Immature natural killer cell (primary cell): ENCODE measurements around the gene GLI1. TPM values are rescaled to one million over a fixed set of nuclear protein-coding genes. Genes with fewer than 3 reads are reported as not detected.
"Not testable (repeated sequence)": the region's sequence is repeated elsewhere in the genome, so short reads cannot be mapped to it uniquely, and the experiment has no call there.

Experiments
- DNase-seq, 3 donors: peaks; one replicate each; pipeline ENCODE4 v3.0.0; 2022; ENCODE audit warnings: mixed read lengths in 1 of 3
- H3K27ac Mint-ChIP-seq, 6 donors: one replicate each; pipeline ENCODE4 v1.8.0; 2020; ENCODE audit warnings: mixed read lengths in 6 of 6, mild to moderate bottlenecking in 5 of 6, inconsistent platforms in 4 of 6, moderate library complexity in 3 of 6
- H3K27me3 Mint-ChIP-seq, 3 donors: one replicate each; pipeline ENCODE4 v1.8.0; 2020 to 2021; ENCODE audit warnings: low read depth in 3 of 3, mild to moderate bottlenecking in 3 of 3, mixed read lengths in 3 of 3, moderate library complexity in 3 of 3, inconsistent platforms in 1 of 3
- H3K36me3 Mint-ChIP-seq, 3 donors: one replicate each; pipeline ENCODE4 v1.8.0; 2020; ENCODE audit warnings: mixed read lengths in 3 of 3, inconsistent platforms in 2 of 3, mild to moderate bottlenecking in 2 of 3
- H3K4me1 Mint-ChIP-seq, 2 donors: one replicate each; pipeline ENCODE4 v1.8.0; 2020; ENCODE audit warnings: inconsistent platforms in 2 of 2, mild to moderate bottlenecking in 2 of 2, mixed read lengths in 2 of 2, moderate library complexity in 1 of 2
- H3K4me3 Mint-ChIP-seq, 5 donors: one replicate each; pipeline ENCODE4 v1.8.0; 2020; ENCODE audit warnings: mild to moderate bottlenecking in 5 of 5, mixed read lengths in 5 of 5, inconsistent platforms in 3 of 5, moderate library complexity in 3 of 5
- H3K9me3 Mint-ChIP-seq, 6 donors: one replicate each; pipeline ENCODE4 v1.8.0; 2020; ENCODE audit warnings: mild to moderate bottlenecking in 6 of 6, mixed read lengths in 6 of 6, inconsistent platforms in 4 of 6, moderate library complexity in 3 of 6
- polyA plus RNA-seq, 3 donors: library from polyadenylated mRNA; unstranded; fragments of 300-500 nt; fragmentation: Illumina TruSeq; gene quantifications; one replicate each; pipeline ENCODE4 v1.2.3, GENCODE V29; 2021

Gene GLI1
- polyA plus RNA-seq, 3 donors from 2014 or later = 0.33 to 0.40 TPM; not detected in 1

DNA sequence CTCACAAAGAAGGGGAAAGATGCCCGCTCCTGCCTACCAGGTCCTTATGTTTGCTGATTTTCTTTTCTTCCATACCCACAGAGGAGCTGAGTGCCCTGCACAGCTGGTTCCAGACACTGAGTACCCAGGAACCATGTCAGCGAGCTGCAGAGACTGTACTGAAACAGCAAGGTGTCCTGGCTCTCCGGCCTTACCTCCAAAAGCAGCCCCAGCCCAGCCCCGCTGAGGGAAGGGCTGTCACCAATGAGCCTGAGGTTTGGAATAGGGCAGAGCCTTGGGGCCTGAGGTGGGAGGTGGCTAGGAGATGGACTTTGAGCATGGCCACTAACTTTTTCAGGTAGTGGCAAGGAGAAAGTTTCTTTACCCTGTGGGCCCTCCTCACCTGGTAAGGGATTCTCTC lies 30.5 kb downstream of the GLI1 start:
- Mint-ChIP-seq H3K27ac (peak overlapping the region in 2 of 6 donors; percentile 22 to 23), H3K9me3 (no peaks in the 10 kb centered on the region), H3K4me3 (no peak overlapping the region), H3K27me3 (peaks cover 6 to 13% (median 9%) of the 10 kb centered on the region in 3 donors), H3K36me3 (peaks cover 7 to 32% (median 15%) of the 10 kb centered on the region in 3 donors), H3K4me1 (peaks cover 30 to 35% of the 10 kb centered on the region in 2 donors)
- no peak for DNase-seq

DNA sequence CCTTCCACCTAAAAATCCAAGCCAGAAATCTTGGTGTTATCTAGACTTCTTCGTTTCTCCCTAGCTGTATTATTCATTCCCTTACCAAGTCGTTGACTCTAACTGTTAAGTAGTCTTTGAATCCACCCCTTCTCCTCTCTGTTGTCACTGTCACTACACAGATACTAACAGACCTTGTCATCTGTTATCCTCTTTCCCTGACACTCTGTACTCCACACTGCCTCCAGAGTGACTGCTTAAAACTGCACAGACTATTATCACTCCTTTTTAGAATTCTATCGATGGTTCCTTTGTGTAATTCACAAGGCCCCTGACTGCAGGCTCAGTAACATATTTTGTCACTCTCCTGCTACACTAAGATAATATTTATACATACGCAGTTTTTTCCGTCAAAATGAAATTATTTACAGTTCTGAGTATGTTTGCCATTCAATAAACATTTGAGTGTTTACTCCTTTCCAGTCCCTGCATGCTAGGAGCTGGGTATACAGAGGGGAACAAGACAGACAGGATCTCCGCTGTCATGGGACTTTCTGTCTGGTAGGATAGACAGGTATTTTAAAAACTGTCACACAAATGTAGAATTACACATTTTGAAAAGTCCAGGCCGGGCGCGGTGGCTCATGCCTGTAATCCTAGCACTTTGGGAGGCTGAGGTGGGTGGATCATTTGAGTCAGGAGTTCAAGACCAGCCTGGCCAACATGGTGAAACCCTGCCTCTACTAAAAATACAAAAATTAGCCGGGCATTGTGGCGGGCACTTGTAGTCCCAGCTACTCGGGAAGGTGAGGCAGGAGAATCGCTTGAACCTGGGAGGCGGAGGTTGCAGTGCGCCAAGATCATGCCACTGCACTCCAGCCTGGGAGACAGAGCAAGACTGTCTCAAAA lies 32.1 kb downstream of the GLI1 start:
- Mint-ChIP-seq H3K4me3 (peak overlapping the region in 3 of 5 donors; percentile 1 to 9 (median 1)), H3K9me3 (no peaks in the 10 kb centered on the region), H3K36me3 (peaks cover 7 to 32% (median 15%) of the 10 kb centered on the region in 3 donors), H3K27ac (peak overlapping the region; percentile 3 to 88 (median 31)), H3K27me3 (peaks cover 6 to 13% (median 7%) of the 10 kb centered on the region in 3 donors), H3K4me1 (peaks cover 30 to 35% of the 10 kb centered on the region in 2 donors)
- DNase-seq = no peak

DNA sequence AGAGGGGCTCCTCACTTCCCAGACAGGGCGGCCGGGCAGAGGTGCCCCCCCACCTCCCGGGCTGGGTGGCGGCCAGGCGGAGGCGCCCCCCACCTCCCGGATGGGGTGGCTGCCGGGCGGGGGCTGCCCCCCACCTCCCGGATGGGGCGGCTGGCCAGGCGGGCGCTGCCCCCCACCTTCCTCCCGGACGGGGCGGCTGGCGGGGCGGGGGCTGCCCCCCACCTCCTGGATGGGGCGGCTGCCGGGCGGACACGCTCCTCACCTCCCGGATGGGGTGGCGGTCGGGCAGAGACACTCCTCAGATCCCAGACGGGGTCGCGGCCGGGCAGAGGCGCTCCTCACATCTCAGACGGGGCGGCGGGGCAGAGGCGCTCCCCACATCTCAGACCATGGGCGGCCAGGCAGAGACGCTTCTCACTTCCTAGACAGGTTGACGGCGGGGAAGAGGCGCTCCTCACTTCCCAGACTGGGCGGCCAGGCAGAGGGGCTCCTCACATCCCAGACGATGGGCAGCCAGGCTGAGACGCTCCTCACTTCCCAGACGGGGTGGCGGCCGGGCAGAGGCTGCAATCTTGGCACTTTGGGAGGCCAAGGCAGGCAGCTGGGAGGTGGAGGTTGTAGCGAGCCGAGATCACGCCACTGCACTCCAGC lies 35.6 kb downstream of the GLI1 start:
- DNase-seq, H3K9me3 Mint-ChIP-seq, H3K27me3 Mint-ChIP-seq, H3K4me3 Mint-ChIP-seq: not testable (repeated sequence)
- H3K4me1 Mint-ChIP-seq = peaks cover 8 to 10% of the 10 kb centered on the region in 2 donors
- H3K27ac Mint-ChIP-seq = peak overlapping the region in 1 of 6 donors; percentile 11
- H3K36me3 Mint-ChIP-seq = peaks cover 24 to 52% (median 27%) of the 10 kb centered on the region in 3 donors

DNA sequence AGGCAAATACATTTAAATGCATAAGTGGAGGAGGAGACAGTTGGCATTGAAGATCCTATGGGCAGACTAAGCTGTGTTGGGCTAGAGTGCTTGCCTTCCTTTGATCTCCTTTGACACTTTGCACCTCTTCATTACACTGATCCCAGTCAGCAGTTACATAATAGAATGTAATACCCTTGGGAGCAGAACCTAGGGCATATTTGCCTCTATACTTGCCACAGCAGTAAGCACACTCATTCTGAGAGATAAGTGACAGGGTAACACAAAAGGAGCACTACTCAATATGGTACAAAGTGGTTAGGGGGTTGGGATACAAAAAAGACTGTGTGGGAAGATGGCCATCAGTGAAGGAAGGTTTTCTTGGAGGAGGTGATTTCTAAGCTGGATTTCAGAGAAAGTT lies 37.2 kb downstream of the GLI1 start:
- H3K4me3 Mint-ChIP-seq = no peak overlapping the region
- DNase-seq = no peak
- no peaks in the 10 kb centered on the region for H3K9me3 Mint-ChIP-seq
- peak overlapping the region in 2 of 6 donors; percentile 47 to 49 for H3K27ac Mint-ChIP-seq
- H3K36me3 Mint-ChIP-seq = peaks cover 26 to 49% (median 27%) of the 10 kb centered on the region in 3 donors
- H3K27me3 Mint-ChIP-seq = peaks cover 0 to 4% (median 0%) of the 10 kb centered on the region in 3 donors
- peaks cover 0 to 6% of the 10 kb centered on the region in 2 donors for H3K4me1 Mint-ChIP-seq

DNA sequence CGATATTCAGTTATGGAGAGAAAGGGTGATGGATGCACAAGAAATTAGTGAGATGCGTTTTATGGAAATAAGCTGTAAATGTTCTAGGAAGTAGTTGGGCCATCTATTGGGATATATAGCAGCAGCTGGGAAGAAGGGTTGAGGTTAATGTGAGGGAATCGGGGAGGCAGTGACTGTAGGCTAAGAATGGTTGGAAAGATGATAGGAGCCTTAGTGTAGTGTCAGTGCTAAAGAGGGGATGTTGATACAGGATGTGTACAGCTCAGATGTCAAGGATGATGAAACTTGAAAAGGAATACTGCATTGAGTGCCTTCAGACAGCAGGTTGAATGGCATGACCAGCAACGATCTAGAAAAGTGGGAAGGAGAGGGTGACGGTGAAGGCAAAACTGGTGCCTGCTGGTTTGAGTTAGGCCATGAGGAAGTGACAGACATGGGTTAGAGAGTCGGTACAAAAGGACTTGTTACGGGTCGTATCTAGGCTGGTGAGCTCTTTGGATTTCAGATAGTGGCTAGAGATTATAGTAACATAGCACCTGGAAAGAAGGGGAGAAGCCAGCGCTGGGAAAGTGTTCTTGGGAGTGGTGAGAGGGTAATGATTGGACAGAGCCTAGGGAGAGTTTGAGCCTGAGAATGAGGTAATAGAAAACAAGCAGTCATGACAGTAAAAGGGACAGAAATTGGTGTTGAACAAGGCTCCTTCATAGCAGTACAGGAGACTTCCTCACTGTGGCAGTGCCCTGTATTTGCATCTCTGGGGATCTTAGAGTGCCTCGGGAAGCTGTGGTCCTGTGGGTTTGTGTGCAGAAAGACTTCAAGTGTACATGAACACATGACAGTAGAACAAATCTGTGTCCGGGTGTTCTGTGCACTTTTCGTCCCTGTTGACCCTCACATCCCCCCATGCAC lies 37.9 kb downstream of the GLI1 start:
- peaks cover 30 to 52% (median 30%) of the 10 kb centered on the region in 3 donors for H3K36me3 Mint-ChIP-seq
- no peak for DNase-seq

DNA sequence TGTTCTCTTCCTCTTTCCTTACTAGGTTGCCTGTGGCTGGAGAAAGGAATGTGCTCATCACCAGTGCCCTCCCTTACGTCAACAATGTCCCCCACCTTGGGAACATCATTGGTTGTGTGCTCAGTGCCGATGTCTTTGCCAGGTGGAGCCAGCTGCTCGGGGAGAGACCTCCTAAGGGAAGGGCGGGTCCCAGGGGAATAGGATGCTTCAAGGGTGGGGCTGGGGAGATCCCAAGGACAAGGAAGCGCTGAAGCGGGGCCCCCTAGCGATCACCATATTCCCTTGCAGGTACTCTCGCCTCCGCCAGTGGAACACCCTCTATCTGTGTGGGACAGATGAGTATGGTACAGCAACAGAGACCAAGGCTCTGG lies 38.5 kb downstream of the GLI1 start:
- Mint-ChIP-seq H3K4me3 (no peak overlapping the region), H3K9me3 (no peaks in the 10 kb centered on the region), H3K36me3 (peaks cover 24 to 46% (median 34%) of the 10 kb centered on the region in 3 donors), H3K27me3 (peaks cover 0 to 2% (median 0%) of the 10 kb centered on the region in 3 donors), H3K4me1 (peaks cover 0 to 4% of the 10 kb centered on the region in 2 donors), H3K27ac (peak overlapping the region in 1 of 6 donors; percentile 46)
- no peak for DNase-seq

More for the DNA sequence above, 37.9 kb downstream of the GLI1 start:
- peaks cover 0 to 6% of the 10 kb centered on the region in 2 donors for H3K4me1 Mint-ChIP-seq
- H3K27me3 Mint-ChIP-seq = peaks cover 0 to 4% (median 0%) of the 10 kb centered on the region in 3 donors
- H3K9me3 Mint-ChIP-seq = no peaks in the 10 kb centered on the region
- H3K27ac Mint-ChIP-seq = peak overlapping the region in 3 of 6 donors; percentile 46 to 47 (median 47)
- no peak overlapping the region for H3K4me3 Mint-ChIP-seq

DNA sequence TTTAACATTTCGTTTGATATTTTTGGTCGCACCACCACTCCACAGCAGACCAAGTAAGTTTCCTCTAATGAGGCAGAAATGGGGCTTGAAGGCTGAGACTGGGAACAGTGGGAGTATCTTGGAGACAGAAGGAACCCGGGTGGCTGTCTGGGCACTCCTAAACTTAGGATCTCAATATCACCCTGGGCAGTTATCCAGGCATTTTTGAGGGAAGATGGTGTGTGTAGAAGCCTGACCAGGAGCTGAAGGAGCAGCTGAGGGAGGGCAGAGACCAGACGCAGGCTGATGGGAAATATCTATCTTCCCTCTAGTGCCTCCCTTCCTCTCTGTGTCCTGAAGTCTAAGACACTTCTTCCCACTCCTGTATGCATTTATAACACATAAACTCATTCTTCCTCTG lies 39.0 kb downstream of the GLI1 start:
- DNase-seq = no peak
- H3K27ac Mint-ChIP-seq = no peak overlapping the region
- peaks cover 0 to 4% of the 10 kb centered on the region in 2 donors for H3K4me1 Mint-ChIP-seq
- no peaks in the 10 kb centered on the region for H3K9me3 Mint-ChIP-seq
- H3K36me3 Mint-ChIP-seq = peaks cover 24 to 47% (median 34%) of the 10 kb centered on the region in 3 donors
- no peak overlapping the region for H3K4me3 Mint-ChIP-seq
- H3K27me3 Mint-ChIP-seq = peaks cover 0 to 2% (median 0%) of the 10 kb centered on the region in 3 donors

DNA sequence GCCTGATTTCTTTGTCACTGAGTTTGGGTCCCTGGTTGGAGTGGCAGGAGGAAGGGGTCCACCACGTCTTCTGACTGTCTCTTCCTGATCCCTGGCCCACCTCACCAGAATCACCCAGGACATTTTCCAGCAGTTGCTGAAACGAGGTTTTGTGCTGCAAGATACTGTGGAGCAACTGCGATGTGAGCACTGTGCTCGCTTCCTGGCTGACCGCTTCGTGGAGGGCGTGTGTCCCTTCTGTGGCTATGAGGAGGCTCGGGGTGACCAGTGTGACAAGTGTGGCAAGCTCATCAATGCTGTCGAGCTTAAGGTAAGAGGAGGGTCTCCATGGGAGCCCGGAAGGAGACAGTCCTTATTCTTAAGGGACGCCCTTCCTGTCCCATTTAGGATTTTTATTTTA lies 40.6 kb downstream of the GLI1 start:
- no peaks in the 10 kb centered on the region for H3K9me3 Mint-ChIP-seq
- no peak overlapping the region for H3K27ac Mint-ChIP-seq
- no peaks in the 10 kb centered on the region for H3K27me3 Mint-ChIP-seq
- peaks cover 28 to 50% (median 37%) of the 10 kb centered on the region in 3 donors for H3K36me3 Mint-ChIP-seq
- H3K4me3 Mint-ChIP-seq = no peak overlapping the region
- DNase-seq = no peak
- peaks cover 0 to 4% of the 10 kb centered on the region in 2 donors for H3K4me1 Mint-ChIP-seq

DNA sequence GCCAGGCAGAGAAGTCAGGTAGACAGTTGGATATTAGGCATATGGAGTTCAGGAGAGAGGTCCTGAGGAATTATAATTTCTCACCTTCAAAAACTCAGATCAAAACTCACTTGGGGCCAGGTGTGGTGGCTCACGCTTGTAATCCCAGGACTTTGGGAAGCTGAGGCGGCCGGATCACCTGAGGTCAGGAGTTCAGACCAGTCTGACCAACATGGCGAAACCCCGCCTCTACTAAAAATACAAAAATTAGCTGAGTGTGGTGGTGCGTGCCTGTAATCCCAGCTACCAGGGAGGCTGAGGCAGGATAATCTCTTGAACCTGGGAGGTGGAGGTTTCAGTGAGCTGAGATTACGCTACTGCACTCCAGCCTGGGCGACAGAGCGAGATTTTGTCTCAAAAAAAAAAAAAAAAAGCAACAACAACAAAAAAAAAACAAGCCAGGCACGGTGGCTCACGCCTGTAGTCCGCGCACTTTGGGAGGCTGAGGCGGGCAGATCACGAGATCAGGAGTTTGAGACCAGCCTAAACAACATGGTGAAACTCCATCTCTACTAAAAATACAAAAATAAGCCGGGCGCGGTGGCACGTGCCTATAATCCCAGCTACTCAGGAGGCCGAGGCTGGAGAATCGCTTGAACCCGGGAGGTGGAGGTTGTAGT lies 42.9 kb downstream of the GLI1 start:
- H3K36me3 Mint-ChIP-seq = peaks cover 28 to 48% (median 30%) of the 10 kb centered on the region in 3 donors
- H3K4me1 Mint-ChIP-seq, DNase-seq, H3K9me3 Mint-ChIP-seq, H3K4me3 Mint-ChIP-seq, H3K27me3 Mint-ChIP-seq: not testable (repeated sequence)
- H3K27ac Mint-ChIP-seq = peak overlapping the region in 3 of 6 donors; percentile 15 to 88 (median 84)

DNA sequence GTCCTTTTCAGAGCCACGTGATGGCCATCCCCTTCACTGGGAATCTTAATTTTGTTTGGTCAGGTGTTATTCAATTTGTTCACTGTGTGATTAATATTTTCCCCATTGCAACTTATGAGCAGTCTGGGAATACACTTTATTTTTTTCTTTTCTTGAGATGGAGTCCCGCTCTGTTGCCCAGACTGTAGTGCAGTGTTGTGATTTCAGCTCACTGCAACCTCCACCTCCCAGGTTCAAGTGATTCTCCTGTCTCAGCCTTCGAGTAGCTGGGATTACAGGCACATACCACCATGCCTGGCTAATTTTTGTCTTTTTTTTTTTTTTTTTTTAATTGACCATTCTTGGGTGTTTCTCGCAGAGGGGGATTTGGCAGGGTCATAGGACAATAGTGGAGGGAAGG lies 47.0 kb downstream of the GLI1 start:
- H3K4me3 Mint-ChIP-seq, DNase-seq, H3K9me3 Mint-ChIP-seq, H3K4me1 Mint-ChIP-seq, H3K27ac Mint-ChIP-seq, H3K27me3 Mint-ChIP-seq: not testable (repeated sequence)
- H3K36me3 Mint-ChIP-seq = peaks cover 9 to 32% (median 16%) of the 10 kb centered on the region in 3 donors

DNA sequence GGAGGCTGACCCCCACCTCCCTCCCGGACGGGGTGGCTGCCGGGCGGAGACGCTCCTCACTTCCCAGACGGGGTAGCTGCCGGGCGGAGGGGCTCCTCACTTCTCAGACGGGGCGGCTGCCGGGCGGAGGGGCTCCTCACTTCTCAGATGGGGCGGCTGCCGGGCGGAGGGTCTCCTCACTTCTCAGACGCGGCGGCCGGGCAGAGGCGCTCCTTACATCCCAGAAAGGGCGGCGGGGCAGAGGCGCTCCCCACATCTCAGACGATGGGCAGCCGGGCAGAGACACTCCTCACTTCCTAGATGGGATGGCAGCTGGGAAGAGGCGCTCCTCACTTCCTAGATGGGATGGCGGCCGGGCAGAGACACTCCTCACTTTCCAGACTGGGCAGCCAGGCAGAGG lies 48.2 kb downstream of the GLI1 start:
- not testable (repeated sequence) for DNase-seq, H3K27me3 Mint-ChIP-seq, H3K9me3 Mint-ChIP-seq, H3K27ac Mint-ChIP-seq, H3K4me3 Mint-ChIP-seq
- peaks cover 15 to 38% (median 16%) of the 10 kb centered on the region in 3 donors for H3K36me3 Mint-ChIP-seq
- H3K4me1 Mint-ChIP-seq = peaks cover 0 to 17% of the 10 kb centered on the region in 2 donors

DNA sequence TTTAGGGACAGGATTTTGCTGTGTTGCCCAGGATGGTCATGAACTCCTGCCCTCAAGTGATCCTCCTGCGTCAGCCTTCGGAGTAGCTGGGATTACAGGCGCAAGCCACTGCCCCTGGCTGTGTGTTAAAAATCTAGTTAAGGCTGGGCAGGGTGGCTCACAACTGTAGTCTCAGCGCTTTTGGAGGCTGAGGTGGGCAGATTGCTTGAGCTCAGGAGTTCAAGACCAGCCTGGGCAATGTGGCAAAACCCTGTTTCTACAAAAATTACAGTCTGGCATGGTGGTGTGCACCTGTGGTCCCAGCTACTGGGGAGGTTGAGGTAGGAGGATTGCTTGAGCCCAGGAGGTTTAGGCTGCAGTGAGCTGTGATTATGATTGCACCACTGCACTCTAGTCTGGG lies 51.6 kb downstream of the GLI1 start:
- DNase-seq = no peak
- no peak overlapping the region for H3K4me3 Mint-ChIP-seq
- H3K27ac Mint-ChIP-seq = peak overlapping the region in 1 of 6 donors; percentile 2
- H3K27me3 Mint-ChIP-seq = no peaks in the 10 kb centered on the region
- H3K4me1 Mint-ChIP-seq = peaks cover 0 to 17% of the 10 kb centered on the region in 2 donors
- H3K36me3 Mint-ChIP-seq = peaks cover 11 to 52% (median 18%) of the 10 kb centered on the region in 3 donors
- no peaks in the 10 kb centered on the region for H3K9me3 Mint-ChIP-seq
